HG02610 (cell line): Measurements from ENCODE around the gene TMEM9B.
"Not testable (repeated sequence)": the region's sequence is repeated elsewhere in the genome, so short reads cannot be mapped to it uniquely, and the experiment has no call there.

Experiments used
- ATAC-seq: cut with Tn5 transposase; IDR thresholded peaks from one replicate; pipeline ENCODE4 v1.9.1; 2021; ENCODE audit warnings: mild to moderate bottlenecking, moderate library complexity; ENCODE audit not compliant: unreplicated experiment

Gene TMEM9B

DNA sequence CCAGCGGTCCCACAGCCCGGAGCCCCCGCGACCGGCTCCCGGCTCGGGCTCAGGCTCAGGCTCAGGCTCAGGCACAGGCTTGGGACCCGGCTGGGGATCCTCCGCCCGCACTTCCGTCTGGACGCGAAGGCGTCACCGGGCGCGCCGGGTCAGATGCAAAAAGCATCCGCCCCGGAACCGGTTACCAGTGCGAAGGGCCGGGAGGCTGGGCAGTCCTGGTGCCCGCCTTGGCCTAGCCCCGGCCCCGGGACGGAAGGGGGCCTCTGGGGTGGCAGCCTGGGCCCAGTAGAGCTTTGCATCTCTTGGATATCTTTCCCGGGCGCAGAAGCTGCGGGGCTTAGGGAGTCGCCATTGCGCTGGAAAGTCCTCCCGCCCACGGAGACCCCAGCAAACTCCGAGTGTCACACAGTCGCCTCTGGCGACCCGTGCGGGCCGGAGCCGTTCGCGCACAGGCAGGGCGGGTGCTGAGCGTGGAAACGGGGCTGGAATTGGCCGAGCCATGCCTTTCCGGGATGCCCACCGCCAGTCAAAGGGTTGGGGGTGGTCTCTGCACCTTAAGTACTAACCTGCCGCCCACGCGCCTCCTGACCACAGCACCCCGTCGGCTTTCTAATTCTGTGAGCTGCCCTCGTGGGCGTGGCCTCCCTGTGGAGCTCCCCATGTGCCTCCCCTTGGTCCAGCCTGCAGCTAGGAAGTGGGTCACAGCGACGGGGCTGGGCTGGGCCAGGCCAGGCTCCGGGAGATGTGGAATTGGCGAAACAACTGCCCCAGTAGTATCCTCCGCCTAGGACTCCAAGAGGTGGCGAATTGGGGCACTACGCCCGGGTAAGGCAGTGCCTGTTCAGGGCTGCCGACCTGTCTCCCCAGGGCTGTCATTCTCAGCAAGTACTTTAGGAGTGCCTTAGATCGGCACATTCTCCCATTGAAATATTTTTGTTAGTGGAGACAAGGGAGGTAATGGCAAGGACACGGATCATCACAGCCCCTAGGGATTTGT lies at the start of gene TMEM9B:
TSS of gene TMEM9B (minus strand) at position 119 of the 997 bp plus-strand sequence. CDS start 129 bp downstream, outside the sequence.
- peak; percentile 86 for ATAC-seq

DNA sequence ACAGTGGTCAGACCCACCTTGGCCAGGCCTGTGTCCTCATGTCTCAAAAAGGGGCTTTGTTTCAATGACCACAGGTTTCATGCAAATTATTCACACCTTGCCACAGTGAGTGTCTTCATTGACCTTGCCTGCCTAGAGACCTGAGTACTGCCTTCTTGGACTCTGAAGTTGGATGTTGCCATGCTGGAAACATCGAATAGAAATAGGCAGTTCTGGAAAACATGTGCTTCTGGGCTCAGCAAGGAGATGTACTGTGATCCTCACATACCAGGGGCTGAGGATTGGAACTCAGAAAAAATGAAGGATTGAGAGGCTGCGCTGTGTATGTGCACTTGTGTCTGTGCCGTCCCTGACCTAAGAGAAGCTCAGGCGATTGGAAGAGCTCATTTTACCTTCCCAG lies 49.1 kb upstream of the TMEM9B start:
- no peak for ATAC-seq

DNA sequence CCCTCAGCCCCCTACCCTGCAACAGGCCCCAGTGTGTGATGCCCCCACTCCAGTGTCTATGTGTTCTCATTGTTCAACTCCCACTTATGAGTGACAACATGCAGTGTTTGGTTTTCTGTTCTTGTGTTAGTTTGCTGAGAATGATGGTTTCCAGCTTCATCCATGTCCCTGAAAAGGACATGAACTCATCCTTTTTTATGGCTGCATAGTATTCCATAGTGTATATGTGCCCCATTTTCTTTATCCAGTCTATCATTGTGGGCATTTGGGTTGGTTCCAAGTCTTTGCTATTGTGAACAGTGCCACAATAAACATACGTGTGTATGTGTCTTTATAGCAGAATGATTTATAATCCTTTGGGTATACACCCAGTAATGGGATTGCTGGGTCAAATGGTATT lies 45.3 kb upstream of the TMEM9B start:
- not testable (repeated sequence) for ATAC-seq

DNA sequence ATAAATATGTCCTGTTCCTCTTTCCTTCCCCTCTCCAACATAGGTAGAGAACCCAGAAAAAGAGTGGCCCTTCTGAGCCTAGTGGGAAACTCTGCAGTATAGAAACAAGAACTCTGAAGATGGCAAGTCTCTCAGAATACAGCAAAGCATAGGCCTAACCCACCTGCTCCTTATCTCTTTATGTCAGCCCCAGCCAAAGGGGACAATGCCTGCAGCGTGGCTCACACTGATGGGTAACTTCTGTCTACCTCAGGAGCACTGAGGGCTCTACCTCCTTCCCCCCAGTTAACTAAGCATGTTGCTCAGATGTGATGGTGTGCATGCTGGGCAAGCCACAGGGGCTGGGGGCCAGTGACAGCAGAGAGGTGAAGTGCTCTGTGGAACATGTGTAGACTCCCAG lies 44.4 kb upstream of the TMEM9B start:
- ATAC-seq, result no peak

DNA sequence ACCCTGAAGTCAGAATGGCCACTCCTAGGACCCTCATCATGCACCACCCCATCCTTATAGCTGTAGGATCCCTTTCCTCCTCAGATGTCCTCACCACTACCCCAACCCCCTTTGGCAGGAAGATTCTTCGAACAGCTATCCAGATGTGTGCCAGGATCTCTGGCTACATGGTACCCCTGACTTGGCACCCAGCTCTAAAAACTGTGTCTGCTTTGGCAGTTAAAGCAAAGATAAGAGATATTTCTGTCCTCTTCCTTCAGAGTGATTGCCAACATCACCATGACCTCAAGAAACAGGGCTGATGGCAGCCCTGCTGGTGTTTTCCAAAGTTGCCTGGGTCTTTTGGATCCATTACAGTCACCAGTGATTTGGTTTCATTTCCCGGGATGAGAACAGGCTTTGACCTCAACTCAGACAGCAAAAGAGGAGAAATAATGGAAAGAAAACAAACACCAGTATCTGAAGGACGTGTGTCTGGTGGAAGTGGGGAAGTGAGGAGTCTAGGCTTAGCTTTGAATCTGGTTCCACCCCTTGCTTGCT lies 43.8 kb upstream of the TMEM9B start:
- ATAC-seq, result no peak

DNA sequence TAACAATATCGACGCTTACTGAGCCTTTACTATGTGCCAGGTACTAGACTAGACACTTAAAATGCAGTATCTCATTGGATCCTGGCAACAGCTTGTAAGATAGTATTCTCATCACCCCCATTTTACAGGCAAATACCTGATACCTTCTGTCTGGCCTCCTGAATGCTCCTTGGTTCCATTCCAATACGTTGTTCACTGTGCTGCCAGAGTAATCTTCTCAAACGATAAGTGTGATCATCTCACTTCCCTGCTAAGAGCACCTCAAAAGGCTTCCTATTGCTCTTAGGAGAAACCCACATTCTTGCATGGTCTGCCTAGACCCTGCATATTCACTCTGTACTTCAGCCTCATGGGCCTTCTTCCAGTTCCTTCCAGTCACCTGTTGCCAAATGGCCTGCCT lies 40.8 kb upstream of the TMEM9B start:
- no peak for ATAC-seq

DNA sequence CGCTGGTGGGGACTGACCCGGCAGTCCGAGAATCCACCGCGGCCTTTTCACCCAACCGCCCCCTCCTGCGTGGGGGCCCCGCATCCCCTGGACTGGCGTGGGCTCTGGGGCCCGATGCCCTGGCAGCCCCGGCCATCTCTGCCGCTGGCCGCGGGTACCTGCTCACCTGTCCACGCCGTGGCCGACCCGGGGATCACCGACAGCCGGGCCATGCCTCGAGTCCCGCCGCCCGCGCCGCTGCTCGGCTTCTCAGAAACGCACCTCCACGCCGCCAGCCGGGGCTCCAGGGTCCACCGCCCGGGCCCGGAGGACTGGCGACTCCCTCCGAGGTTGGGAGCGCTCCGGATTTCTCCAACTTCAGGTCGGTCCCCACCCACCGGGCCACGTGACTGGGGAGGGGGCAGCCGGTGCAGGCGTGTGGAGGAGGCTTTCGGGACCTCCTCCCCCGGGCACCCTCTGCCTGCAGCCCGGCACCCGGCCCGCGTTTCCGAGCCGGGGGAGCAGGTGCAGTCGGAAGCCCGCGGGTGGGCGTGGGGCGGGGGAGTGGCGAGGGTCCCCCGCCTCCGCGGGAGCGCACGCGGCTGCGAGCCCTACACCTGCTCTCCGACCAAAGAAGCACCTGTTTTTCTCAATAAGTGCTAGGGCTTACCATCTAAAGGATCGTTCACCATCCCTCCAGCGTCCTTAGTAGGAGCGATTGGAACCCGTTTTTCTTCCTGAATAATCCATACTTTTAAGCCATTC lies 40.1 kb upstream of the TMEM9B start:
- no peak for ATAC-seq

DNA sequence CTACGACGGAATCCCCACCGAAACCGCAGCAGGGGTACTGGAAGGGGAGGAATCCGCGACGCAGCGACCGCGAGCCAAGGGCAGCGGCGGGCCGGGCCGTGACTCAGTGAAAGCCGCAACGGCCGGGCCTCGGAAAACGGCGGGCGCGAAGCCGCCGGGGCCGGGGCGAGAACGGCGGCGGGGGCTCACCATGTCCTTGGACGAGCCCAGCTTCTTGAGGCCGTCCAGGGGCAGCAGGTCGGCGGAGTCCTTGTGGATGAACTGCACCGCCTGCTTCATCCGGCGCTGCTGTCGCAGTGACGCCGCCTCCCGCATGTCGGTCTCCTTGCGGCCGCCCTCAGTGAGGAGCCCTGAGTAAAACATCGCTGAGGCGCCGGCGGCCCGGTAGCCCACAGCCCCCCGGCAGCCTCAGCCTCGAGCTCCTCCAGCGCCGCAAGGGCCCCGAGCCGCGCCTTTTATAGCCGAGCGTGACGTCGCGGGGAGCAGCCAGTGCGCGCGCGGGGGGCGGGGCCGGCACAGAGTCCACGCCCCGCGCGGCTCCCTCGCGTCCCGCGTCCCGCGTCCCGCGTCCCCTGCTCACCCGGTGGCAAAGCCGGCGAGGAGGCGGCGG lies 39.4 kb upstream of the TMEM9B start, which contains the start of gene NRIP3:
TSS of gene NRIP3 (minus strand) at position 429 of the 610 bp plus-strand sequence. CDS start at position 363, 66 bp downstream.
- no peak for ATAC-seq

DNA sequence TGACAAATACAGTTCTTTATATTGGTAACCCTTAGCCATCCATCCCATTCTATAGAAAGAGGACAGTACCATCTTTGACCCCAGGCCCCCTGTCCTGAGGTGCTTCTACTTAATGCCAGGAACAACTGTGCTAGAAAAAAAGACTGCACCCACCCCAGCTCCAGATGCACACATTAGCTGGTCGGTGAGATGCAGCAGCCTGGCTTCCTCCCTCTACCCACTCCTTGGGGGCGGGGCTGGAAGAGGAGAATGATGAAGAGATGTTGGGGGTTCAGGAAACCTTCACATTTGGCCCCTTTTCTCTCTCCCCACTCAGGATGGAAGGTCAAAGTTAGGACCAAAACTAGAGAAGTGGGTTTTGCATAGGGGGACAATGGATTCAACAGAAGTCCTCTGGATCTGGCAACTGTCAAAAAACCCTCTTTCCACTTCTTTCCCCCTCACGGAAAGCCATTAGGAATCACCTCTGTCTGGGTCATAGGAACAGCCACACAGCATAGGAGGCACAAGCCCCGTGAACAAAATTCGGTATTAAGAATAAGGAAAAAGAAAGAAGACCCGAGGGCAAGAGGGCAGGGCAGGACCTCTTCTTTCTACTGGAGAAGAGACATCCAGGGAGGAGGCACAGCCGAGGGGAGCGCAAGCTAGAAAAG lies 38.8 kb upstream of the TMEM9B start:
- no peak for ATAC-seq

DNA sequence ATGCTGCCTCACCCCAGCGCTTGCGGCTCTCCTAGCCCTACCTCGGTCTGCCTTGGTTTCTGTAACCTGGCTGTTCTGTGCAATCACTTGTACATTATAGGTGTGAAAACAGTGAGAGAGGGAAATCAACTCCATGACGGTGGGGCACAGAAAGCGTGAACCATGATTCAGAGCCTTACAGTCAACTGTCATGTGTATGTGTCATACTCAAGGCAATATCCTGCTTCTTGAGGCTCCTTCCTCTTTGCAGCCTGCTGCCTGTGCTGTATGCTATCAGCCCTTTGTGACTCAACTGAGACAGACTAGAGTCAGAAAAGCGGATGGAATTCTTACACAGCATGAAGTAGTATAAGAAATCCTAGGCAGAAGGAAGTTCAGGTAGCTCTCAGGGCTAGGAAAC lies 37.5 kb upstream of the TMEM9B start:
- ATAC-seq, result no peak

DNA sequence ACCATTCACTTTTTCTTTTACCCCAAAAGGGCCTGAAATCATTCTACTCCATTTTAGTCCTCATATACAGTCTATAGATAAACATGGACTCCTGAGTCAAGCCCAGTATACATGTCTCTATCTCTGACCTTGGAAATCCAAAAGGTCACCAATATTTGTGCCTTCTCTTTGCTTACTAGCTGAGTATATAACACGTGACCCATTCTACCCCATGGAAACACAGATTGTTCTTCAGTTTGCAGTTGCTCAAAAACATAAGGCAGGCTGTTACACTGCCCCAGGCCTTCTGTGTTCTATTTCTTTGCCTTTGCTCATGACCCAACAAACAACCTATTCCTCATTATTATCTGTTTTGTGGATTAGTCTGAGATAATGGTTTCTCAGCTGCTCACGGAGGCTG lies 33.8 kb upstream of the TMEM9B start:
- no peak for ATAC-seq

DNA sequence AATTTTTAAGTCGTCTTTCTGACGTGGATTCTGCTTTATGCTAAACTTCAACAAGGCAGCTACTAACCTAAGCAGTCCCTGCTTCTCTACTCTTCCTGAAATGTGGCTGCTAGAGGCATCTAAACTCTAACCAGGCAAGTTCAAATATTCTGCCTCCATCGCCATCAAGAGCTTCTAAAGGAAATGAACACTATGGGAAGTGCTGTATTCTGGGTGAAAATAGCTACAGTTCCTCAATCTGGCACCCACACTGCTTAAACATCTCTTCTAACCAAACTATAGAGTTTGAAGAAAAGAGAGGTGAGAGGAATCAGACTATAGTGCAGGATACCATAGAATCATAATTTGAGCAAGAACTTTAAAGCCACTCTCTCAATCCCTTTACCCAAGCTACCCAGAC lies 33.2 kb upstream of the TMEM9B start:
- ATAC-seq, result no peak

DNA sequence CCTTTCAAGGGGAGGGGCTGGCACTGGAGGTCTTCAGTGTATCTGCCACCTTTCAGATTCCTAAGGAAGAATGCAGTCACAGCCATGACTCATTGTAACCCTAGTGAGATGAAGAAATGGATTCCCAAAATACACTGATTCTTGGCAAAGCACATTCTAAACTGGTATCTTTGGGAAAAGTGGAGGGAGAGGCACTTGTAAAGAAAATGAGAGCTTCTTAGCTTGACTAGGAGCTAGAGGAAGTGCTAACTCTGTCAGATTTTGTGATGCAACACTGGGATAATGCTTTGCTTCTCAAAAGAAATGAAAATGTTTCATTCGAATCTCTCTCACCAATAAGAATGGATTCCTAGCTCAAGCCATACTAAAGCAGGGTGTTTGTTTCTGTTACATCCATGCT lies 25.2 kb upstream of the TMEM9B start:
- no peak for ATAC-seq

DNA sequence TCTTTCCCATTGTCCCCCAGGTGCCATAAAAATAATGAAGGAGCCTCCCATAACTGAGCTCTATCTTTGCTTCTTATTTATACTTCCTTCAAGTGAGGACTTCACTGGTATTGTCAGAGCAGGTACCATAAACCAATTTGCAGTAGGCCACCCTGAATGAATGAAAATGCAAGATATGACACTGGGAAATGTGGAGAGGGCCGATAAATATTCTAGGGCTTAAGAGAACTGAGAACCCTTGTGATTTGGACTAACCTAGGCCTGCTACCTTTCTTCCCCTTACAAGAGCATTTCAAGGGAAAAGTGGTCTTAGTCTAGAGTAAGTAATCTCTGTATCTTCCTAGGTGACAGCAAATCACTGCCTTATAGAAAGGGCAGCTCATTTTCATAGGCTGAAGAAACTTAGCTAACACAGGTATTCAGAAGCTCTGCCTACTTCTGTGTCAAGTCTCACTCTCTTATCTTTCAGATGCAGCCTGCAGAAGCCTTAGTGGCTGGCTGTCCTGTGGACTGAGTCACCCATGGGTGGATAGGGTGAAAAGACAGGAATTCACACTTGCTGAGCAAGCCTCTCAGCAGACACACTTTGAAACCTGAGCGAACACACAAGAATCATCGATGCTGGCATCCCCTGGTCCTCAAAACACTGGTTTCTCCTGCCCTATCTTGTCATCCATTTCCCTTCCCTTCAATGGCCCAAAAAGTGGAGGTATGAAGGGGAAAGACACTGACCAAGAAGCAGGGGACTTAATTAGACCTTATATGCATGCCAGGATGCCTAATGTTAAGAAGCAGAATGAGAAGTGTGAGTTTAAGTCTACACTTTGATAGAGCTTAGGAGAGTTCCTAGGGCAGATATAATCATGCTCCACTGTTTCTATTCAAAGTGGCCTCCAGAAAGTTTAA lies 24.3 kb upstream of the TMEM9B start:
- ATAC-seq, result no peak

DNA sequence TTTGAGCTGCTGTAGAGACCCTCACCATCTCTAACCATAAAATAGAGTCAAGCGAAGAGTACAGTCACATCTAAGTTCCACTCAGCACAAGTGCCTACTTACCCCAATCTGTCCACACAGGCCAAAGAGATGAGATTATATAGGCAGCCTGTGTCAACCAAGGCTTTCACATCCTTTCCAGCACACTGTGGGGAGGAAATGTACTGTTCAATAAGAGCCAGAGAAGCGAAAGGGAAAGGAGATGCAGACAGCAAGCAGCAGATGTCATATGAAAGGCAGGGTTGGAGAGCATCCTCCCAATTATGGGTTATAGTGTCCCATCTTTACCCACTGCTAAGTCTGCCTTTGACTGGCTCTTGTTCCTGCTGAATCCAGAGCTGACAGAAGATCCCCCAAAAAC lies 23.2 kb upstream of the TMEM9B start:
- no peak for ATAC-seq

DNA sequence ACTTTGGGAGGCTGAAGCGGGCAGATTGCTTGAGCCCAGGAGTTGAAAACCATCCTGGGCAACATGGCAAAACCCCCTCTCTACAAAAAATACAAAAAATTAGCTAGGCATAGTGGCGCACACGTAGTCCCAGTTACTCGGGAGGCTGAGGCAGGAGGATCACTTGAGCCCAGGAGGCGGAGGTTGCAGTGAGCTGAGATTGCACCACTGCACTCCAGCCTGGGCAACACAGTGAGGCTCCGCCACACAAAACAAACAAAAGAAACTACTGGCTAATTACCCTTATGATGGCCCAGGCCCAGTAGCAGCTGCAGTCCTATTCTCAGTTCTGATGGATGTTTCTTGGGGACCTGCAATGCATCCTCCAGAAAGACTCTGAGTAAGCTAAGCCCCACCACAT lies 22.5 kb upstream of the TMEM9B start:
- not testable (repeated sequence) for ATAC-seq

DNA sequence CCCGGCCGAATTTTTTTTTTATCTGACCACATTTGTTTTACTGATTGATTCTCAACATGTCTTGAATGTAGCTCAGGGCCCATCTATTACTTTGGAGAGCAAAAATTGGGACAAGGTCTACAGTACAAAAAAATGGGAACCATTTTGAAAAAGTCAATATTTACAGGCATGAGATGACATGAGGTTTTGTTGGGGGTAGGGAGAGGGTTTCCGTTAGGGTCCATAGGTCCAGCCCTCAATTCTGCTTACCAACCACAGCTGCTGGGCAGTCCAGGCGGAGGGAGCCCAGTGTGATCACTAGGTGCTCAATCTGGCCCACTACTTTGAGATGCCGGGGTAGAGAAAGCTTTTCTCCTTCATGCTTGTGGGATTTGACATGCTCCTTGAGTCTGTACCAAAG lies 21.2 kb upstream of the TMEM9B start:
- no peak for ATAC-seq

DNA sequence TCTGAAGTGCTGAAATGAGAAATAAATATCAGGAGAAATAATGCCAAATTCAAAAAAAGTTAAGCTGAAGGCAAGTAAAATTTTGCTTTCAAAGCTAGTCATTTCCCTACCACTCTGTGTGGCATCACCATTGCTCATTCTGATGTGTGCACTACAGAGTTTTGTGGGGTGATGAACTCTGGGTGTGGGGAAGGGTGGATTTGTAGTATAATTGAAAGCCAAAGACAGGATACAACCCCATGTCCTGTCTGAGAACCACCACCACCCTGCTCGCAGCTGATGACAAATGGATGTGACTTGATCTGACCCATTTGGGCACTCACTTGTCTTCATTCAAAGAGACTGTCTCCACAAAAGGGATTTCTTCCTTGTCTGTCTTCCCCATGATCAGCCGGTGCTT lies 19.3 kb upstream of the TMEM9B start:
- no peak for ATAC-seq

DNA sequence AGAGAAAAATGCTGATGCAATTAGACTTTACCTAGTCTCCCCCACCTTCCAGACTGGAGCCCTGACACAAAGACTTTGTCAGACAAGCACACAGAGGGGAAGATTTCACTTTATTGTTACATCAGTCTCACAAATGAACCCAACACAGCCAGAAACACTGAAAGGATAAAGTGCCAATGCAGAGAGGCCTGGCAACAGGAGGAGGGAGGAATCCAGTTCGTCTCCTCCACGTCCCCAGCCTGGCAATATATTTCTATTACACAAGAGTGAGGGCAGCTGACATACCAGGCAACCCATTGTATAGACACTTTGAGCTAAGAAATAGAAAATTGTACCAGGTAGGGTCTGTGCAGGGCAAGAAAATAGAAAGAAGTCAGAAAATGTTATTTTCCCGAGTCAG lies 16.2 kb upstream of the TMEM9B start:
- ATAC-seq, result no peak

DNA sequence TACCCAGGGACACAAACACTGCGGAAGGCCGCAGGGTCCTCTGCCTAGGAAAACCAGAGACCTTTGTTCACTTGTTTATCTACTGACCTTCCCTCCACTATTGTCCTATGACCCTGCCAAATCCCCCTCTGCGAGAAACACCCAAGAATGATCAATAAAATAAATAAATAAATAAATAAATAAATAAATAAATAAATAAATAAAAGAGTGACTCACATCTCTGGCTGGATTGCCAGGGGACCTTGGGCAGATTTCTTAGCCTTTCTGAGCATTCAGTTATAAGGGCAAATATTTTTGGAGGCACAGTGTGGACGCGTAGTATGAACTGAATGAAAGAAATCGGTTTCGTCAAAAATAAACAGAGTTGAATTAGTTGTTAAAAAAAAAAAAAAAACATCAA lies 15.1 kb upstream of the TMEM9B start:
- ATAC-seq, result not testable (repeated sequence)
